Measurements from ENCODE around the gene C7orf33. TPM values are rescaled to one million over a fixed set of nuclear protein-coding genes. Genes with fewer than 3 reads are reported as not detected.

The C7orf33 gene
- total and polyA plus RNA-seq, 9 of the 15 experiments (the other 6 are each of a cell fraction or from before 2014, with no cell fraction given) = 0.04 TPM; not detected in 8

GRCh38 chr7:148575640-148576411 is 14.7 kb upstream of the C7orf33 start (continued):
- no peak for TF ChIP-seq RERE (CRISPR knock-in tag; IDR thresholded peaks at IDR 0.05; ENCODE audit: borderline replicate concordance)
- peak; percentile 44; the same call in 1 of the 2 replicates for TF ChIP-seq CTBP1 (IDR thresholded peaks at IDR 0.05; ENCODE audit: borderline replicate concordance)
- TF ChIP-seq ETV1 (tag; conservative IDR thresholded peaks at IDR 0.05; ENCODE audit: low read depth) = no peak
- 0 out of 2 replicates have a peak, but pooled peaks have one; percentile 21 for TF ChIP-seq XRCC5 (IDR thresholded peaks at IDR 0.05; ENCODE audit: low read depth, low read length)
- no peak for TF ChIP-seq RFX1 (IDR thresholded peaks at IDR 0.05)
- no peak for TF ChIP-seq MNT (conservative IDR thresholded peaks at IDR 0.05)
- TF ChIP-seq KLF16 (IDR thresholded peaks at IDR 0.05) = 0 out of 2 replicates have a peak, but pooled peaks have one; percentile 53
- TF ChIP-seq BRF1 (IDR thresholded peaks at IDR 0.05; ENCODE audit: borderline replicate concordance, extremely low read depth, insufficient read length) = no peak
- TF ChIP-seq MEF2D (tag; conservative IDR thresholded peaks at IDR 0.05; ENCODE audit: low read depth) = no peak
- TF ChIP-seq KDM5B (IDR thresholded peaks at IDR 0.05; ENCODE audit: insufficient replicate concordance, low read depth, low read length) = no peak
- TF ChIP-seq CHD1 (IDR thresholded peaks at IDR 0.05; ENCODE audit: low read length) = no peak
- no peak for TF ChIP-seq CREB3 (tag; conservative IDR thresholded peaks at IDR 0.05; ENCODE audit: low read depth)
- TF ChIP-seq CUX1 (CRISPR knock-in tag; IDR thresholded peaks at IDR 0.05) = no peak
